ENCODE data around the gene HIF3A. TPM values are rescaled to one million over a fixed set of nuclear protein-coding genes. Genes with fewer than 3 reads are reported as not detected.

The HIF3A gene
- total and polyA plus RNA-seq, 9 of the 15 experiments (the other 6 are each of a cell fraction or from before 2014, with no cell fraction given): 0.29 TPM; not detected in 8

- TF ChIP-seq ARID3B (CRISPR knock-in tag; IDR thresholded peaks at IDR 0.05; ENCODE audit: borderline replicate concordance) (no peak), PKNOX1 (IDR thresholded peaks at IDR 0.05) (no peak), RBM22 (IDR thresholded peaks at IDR 0.05; ENCODE audit: low read depth, low read length, poor library complexity, severe bottlenecking) (peak; percentile 68), ZNF699 (CRISPR knock-in tag; IDR thresholded peaks at IDR 0.05; ENCODE audit: insufficient replicate concordance) (no peak), MCM3 (IDR thresholded peaks at IDR 0.05) (no peak), ZNF696 (CRISPR knock-in tag; conservative IDR thresholded peaks at IDR 0.05) (no peak), BCLAF1 (IDR thresholded peaks at IDR 0.05; ENCODE audit: borderline replicate concordance in 1 of 2, control insufficient read depth in 1 of 2, low read depth in 2 of 2, low read length in 1 of 2) (no peak), NFATC3 (IDR thresholded peaks at IDR 0.05) (no peak)
Measured at GRCh38 chr19:46391296-46392251, 94.7 kb downstream of the HIF3A start (continued).
